Peyer's patch (tissue), 4 donors: ENCODE measurements around the gene ACSBG1. TPM values are rescaled to one million over a fixed set of nuclear protein-coding genes. Genes with fewer than 3 reads are reported as not detected.

Source experiments
- DNase-seq, 3 donors: peaks; one replicate each; pipeline ENCODE4 v3.0.0-alpha.2; 2017 to 2019
- H3K27ac ChIP-seq, 4 donors: fragments of 200-600 bp; sonication (generic); one replicate each; pipeline ENCODE4 v1.5.1; 2016 to 2019
- H3K27me3 ChIP-seq, 2 donors: fragments of 200-600 bp; sonication (generic); one replicate each; pipeline ENCODE4 v1.5.1; 2019
- H3K36me3 ChIP-seq, 3 donors: fragments of 200-600 bp; sonication (generic); one replicate each; pipeline ENCODE4 v1.5.1; 2016 to 2019
- H3K4me1 ChIP-seq, 4 donors: fragments of 200-600 bp; sonication (generic); one replicate each; pipeline ENCODE4 v1.5.1; 2016 to 2019
- H3K4me3 ChIP-seq, 4 donors: fragments of 200-600 bp; sonication (generic); 1 replicate in 3 of 4; 2 replicates in 1 of 4; pipeline ENCODE4 v1.5.1; 2016 to 2019; ENCODE audit warnings: mild to moderate bottlenecking in 1 of 4
- H3K9me3 ChIP-seq, 4 donors: fragments of 200-600 bp; sonication (generic); one replicate each; pipeline ENCODE4 v1.5.1; 2016 to 2019; ENCODE audit warnings: mild to moderate bottlenecking in 1 of 4
- POLR2A ChIP-seq, 2 donors: fragments of 450-650 bp; IDR thresholded peaks; one replicate each; pipeline ENCODE4 v1.5.1; 2017; ENCODE audit warnings: antibody characterized with exemption in 2 of 2, mild to moderate bottlenecking in 2 of 2, moderate library complexity in 2 of 2
- total RNA-seq, 4 donors: library from RNA; depleted of rRNA; stranded (reverse); fragments of >200 nt; gene quantifications; one replicate each; pipeline ENCODE4 v1.1.0, GENCODE V29; 2016
- TF ChIP-seq, protein P1 (sequence below), 6 experiments: fragments of 450-650 bp in 4 of 6; fragments of 200-600 bp in 2 of 6; sonication (generic) in 1 of 6; IDR thresholded peaks; one replicate each; pipeline ENCODE4 v1.5.1; 2017 to 2019; ENCODE audit warnings: antibody characterized with exemption in 6 of 6, mild to moderate bottlenecking in 3 of 6, moderate library complexity in 1 of 6

The ACSBG1 gene
- total RNA-seq, 4 donors from 2014 or later, result not detected

DNA sequence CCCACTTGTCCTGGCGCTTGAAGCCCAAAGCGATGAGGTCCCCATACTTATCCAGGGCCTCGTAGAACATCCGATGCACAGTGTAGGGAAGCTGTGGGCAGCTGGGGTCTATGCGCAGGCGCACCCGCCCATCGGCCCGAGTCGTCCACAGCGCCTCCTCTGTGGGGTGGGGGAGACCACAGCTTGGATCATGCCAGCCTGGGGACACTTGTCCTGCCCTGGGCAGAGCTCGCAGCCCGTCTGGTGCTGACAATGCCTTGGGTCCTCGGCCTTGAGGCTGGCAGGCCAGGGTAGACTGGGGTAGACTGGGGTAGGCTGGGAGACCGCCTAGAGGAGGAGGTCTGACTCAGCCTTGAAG, 39.8 kb downstream of the ACSBG1 start:
- Histone ChIP-seq H3K27ac (no peak overlapping the region), H3K9me3 (no peaks in the 10 kb centered on the region), H3K4me3 (no peak overlapping the region), H3K27me3 (no peaks in the 10 kb centered on the region), H3K4me1 (no peaks in the 10 kb centered on the region), H3K36me3 (no peaks in the 10 kb centered on the region)
- TF ChIP-seq POLR2A (IDR thresholded peaks at IDR 0.05), result no peak
- TF ChIP-seq, protein P1, sequence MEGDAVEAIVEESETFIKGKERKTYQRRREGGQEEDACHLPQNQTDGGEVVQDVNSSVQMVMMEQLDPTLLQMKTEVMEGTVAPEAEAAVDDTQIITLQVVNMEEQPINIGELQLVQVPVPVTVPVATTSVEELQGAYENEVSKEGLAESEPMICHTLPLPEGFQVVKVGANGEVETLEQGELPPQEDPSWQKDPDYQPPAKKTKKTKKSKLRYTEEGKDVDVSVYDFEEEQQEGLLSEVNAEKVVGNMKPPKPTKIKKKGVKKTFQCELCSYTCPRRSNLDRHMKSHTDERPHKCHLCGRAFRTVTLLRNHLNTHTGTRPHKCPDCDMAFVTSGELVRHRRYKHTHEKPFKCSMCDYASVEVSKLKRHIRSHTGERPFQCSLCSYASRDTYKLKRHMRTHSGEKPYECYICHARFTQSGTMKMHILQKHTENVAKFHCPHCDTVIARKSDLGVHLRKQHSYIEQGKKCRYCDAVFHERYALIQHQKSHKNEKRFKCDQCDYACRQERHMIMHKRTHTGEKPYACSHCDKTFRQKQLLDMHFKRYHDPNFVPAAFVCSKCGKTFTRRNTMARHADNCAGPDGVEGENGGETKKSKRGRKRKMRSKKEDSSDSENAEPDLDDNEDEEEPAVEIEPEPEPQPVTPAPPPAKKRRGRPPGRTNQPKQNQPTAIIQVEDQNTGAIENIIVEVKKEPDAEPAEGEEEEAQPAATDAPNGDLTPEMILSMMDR (IDR thresholded peaks at IDR 0.05), result no peak
- peak in 1 of 3 donors; percentile 35 for DNase-seq

DNA sequence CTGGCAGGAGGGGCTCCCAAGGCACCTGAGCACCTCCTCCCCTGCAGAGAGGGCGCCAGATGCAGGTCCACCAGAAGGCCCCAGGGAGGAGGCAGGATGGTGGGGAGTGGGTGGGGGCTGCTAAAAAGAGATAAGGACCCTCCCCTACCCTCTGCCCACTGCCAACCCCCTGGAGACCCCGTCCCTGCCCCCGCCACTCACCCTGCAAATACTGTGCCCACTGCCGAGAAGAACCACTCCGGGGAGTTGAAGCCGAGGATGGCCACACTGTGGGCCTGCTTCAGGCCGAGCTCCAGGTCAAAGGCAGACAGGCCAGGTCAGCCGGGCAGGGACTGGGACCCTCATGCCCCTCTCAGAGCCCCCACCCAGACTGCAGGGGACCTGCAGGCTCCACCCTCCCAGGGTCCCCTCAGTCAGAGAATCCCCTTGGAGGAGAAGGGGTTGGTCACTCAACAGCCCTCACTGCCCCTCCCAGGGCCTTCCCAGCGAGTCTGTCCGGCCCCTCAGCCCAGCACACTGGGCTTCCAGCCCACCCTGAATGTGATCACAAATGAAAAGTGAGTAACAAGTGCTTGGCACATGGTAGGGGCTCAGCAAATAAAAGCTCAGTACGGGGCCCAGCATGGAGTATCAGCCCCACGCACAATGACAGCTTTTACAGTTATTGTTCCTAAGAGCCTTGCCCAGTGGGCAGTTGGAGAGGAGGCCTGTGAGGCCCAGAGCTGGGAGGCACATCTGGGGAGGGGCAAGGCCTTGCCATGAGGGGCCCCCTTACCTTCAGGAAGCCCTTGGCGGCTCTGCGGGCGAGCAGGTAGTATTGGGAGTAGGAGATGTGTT, 40.4 kb downstream of the ACSBG1 start:
- no peak overlapping the region for H3K27ac ChIP-seq
- H3K36me3 ChIP-seq, result no peaks in the 10 kb centered on the region
- TF ChIP-seq, protein P1 (IDR thresholded peaks at IDR 0.05), result no peak
- TF ChIP-seq POLR2A (IDR thresholded peaks at IDR 0.05), result no peak
- H3K4me1 ChIP-seq, result no peaks in the 10 kb centered on the region
- no peaks in the 10 kb centered on the region for H3K9me3 ChIP-seq
- H3K27me3 ChIP-seq, result no peaks in the 10 kb centered on the region
- DNase-seq, result peak in 1 of 3 donors; percentile 36
- no peak overlapping the region for H3K4me3 ChIP-seq

DNA sequence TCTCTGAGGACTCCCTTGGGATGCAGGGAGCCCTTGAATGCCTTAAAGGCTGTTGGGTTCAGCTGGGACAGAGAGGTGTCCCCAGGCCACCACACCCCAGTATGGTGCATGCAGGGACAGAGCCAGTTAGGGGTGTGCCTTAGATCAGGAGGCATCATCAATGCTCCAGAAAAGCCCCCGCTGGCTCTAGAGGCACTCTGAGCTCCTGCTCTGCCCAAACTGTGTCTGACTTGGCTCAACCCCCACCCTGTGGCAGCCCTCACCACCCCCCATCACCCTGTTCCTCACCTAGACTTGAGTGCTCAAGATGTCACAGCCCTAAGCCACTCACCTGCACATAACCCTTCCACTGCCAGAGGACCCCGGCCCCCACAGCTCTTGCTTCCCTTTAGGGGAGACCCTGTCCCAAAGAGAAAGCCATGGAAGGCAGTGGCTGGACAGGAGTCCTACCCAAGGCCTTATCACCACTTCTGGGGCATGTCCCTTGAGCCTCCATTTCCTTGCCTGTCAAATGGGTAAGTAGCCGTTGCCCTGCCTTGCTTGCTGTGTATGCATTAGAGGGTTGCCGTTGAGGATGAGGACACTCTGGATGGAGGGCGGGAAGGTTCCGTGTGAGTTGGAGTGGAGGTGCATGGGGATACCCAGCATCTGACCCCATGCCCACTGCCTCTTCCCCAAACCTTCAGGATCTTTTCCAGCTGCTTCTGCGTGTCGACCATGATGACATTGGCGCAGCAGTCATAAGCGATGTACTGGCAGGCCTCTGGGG, 41.4 kb downstream of the ACSBG1 start:
- Histone ChIP-seq H3K4me3 (no peak overlapping the region), H3K27me3 (no peaks in the 10 kb centered on the region), H3K27ac (no peak overlapping the region), H3K9me3 (no peaks in the 10 kb centered on the region), H3K36me3 (no peaks in the 10 kb centered on the region), H3K4me1 (no peaks in the 10 kb centered on the region)
- peak in 1 of 3 donors; percentile 33 for DNase-seq
- no peak for TF ChIP-seq POLR2A (IDR thresholded peaks at IDR 0.05)
- TF ChIP-seq, protein P1 (IDR thresholded peaks at IDR 0.05), result no peak

DNA sequence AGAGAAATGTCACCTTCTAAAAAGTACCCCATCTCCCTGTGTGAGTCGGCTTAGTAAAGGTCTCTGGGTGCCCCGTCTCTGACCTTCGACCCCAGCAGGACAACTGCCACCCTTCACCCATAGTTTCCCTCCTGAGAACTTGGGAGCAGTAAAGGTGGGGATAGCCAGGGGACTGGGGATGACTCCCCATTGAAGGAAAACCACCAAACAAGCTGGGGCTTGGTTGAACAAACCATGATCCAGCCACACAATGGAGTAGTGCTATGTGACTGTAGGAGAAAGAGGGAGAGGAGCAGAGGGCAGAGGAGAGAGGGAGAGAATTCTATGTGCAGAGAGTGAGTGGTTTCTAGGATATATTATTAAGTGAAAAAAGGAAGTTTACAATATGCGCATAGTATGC, 51.5 kb downstream of the ACSBG1 start:
- peak in 1 of 3 donors; percentile 18 for DNase-seq
- no peaks in the 10 kb centered on the region for H3K9me3 ChIP-seq
- no peaks in the 10 kb centered on the region for H3K4me1 ChIP-seq
- H3K27ac ChIP-seq, result no peak overlapping the region
- no peak for TF ChIP-seq POLR2A (IDR thresholded peaks at IDR 0.05)
- TF ChIP-seq, protein P1 (IDR thresholded peaks at IDR 0.05), result no peak
- no peaks in the 10 kb centered on the region for H3K36me3 ChIP-seq
- H3K27me3 ChIP-seq, result no peaks in the 10 kb centered on the region
- no peak overlapping the region for H3K4me3 ChIP-seq

DNA sequence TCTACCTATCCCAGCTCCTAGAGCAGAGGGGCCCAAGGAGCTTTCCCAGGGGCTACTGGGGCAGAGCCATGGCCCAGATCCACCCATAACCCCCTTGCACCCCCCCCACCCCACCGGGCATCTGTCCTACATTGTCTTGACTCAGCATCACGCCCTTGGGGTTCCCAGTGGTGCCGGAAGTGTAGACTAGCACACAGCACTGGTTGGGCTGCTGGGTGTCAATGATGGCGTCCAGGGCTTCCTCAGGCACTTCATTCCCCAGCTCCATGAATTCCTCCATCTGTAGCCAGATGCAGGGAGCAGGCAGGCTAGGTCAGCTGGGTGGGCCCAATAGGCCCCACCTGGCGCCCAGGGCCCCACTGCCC, 52.0 kb downstream of the ACSBG1 start:
- no peak for TF ChIP-seq POLR2A (IDR thresholded peaks at IDR 0.05)
- TF ChIP-seq, protein P1 (IDR thresholded peaks at IDR 0.05), result no peak
- Histone ChIP-seq H3K27me3 (no peaks in the 10 kb centered on the region), H3K4me3 (no peak overlapping the region), H3K9me3 (no peaks in the 10 kb centered on the region), H3K36me3 (no peaks in the 10 kb centered on the region), H3K27ac (no peak overlapping the region), H3K4me1 (no peaks in the 10 kb centered on the region)
- DNase-seq, result no peak
